Mesodermal cell (in vitro differentiated cells): ENCODE results near the gene C1QTNF5.

Experiments used
- H3K27ac ChIP-seq: 2 replicates; pipeline ENCODE4 v1.7.0; 2013; ENCODE audit warnings: mild to moderate bottlenecking, low read depth, low read length, moderate library complexity; ENCODE audit not compliant: severe bottlenecking
- H3K36me3 ChIP-seq: 2 replicates; pipeline ENCODE4 v1.7.1; 2013; ENCODE audit warnings: mild to moderate bottlenecking, low read length, moderate library complexity; ENCODE audit not compliant: control insufficient read depth, insufficient read depth
- H3K4me1 ChIP-seq: one replicate; pipeline ENCODE4 v1.7.1; 2013; ENCODE audit warnings: mild to moderate bottlenecking, low read length; ENCODE audit not compliant: insufficient read depth, control insufficient read depth, poor library complexity, severe bottlenecking
- H3K4me3 ChIP-seq: 2 replicates; pipeline ENCODE4 v1.7.0; 2013; ENCODE audit warnings: low read length, control low read depth, mild to moderate bottlenecking; ENCODE audit not compliant: insufficient read depth, poor library complexity, severe bottlenecking; ENCODE audit errors: extremely low read depth
- H3K9me3 ChIP-seq: 2 replicates; pipeline ENCODE4 v1.7.1; 2013; ENCODE audit warnings: mild to moderate bottlenecking, low read length, moderate library complexity; ENCODE audit not compliant: control insufficient read depth
- WGBS, 2 experiments: methylation state at CpG; one replicate each; pipeline ENCODE4 v1.1.5; 2013; ENCODE audit warnings: missing lambda C conversion rate in 2 of 2; ENCODE audit not compliant: insufficient coverage in 2 of 2; 5-methylcytosine and 5-hydroxymethylcytosine counted together

Gene C1QTNF5

GRCh38 chr11:119352857-119353260 lies 12.2 kb upstream of the C1QTNF5 start:
- WGBS, 2 experiments: 29 to 55% methylated on average over 3 to 4 of the region's 4 CpGs
- no peak overlapping the region for H3K4me3 ChIP-seq
- no peaks in the 10 kb centered on the region for H3K9me3 ChIP-seq
- H3K27ac ChIP-seq: no peak overlapping the region
- H3K4me1 ChIP-seq: no peaks in the 10 kb centered on the region
- peaks cover 4% of the 10 kb centered on the region for H3K36me3 ChIP-seq

GRCh38 chr11:119351232-119351631 lies 10.5 kb upstream of the C1QTNF5 start:
- no peak overlapping the region for H3K4me3 ChIP-seq
- WGBS, 2 experiments: no CpG with 5 or more reads among the region's 2 CpGs
- no peaks in the 10 kb centered on the region for H3K4me1 ChIP-seq
- no peaks in the 10 kb centered on the region for H3K9me3 ChIP-seq
- no peak overlapping the region for H3K27ac ChIP-seq
- H3K36me3 ChIP-seq: no peaks in the 10 kb centered on the region

GRCh38 chr11:119350302-119350701 lies 9.6 kb upstream of the C1QTNF5 start:
- WGBS, 2 experiments: 78 to 88% methylated on average over 1 to 5 of the region's 6 CpGs
- H3K36me3 ChIP-seq: no peaks in the 10 kb centered on the region

GRCh38 chr11:119347940-119348605 lies 7.4 kb upstream of the C1QTNF5 start:
- Histone ChIP-seq H3K27ac (no peak overlapping the region), H3K36me3 (no peaks in the 10 kb centered on the region), H3K9me3 (no peaks in the 10 kb centered on the region), H3K4me1 (no peaks in the 10 kb centered on the region), H3K4me3 (no peak overlapping the region)
- WGBS, 2 experiments: 80 to 91% methylated on average over 10 to 13 of the region's 16 CpGs

More at GRCh38 chr11:119350302-119350701, 9.6 kb upstream of the C1QTNF5 start:
- H3K4me3 ChIP-seq: no peak overlapping the region
- H3K27ac ChIP-seq: no peak overlapping the region
- H3K4me1 ChIP-seq: no peaks in the 10 kb centered on the region
- no peaks in the 10 kb centered on the region for H3K9me3 ChIP-seq

GRCh38 chr11:119347242-119347641 lies 6.6 kb upstream of the C1QTNF5 start:
- Histone ChIP-seq H3K9me3 (no peaks in the 10 kb centered on the region), H3K36me3 (no peaks in the 10 kb centered on the region), H3K4me3 (no peak overlapping the region), H3K27ac (no peak overlapping the region), H3K4me1 (no peaks in the 10 kb centered on the region)
- 100% methylated on average over 1 of the region's 2 CpGs; no CpG with 5 or more reads in 1 of the 2 experiments for WGBS, 2 experiments

- H3K27ac ChIP-seq: no peak within 1 kb of the TSS
- WGBS, 2 experiments: 69 to 85% methylated on average over 3 to 4 of the region's 6 CpGs
Measured at GRCh38 chr11:119346605-119347004, 5.9 kb upstream of the C1QTNF5 start, which contains the start of gene MFRP. MFRP (minus strand) TSS chr11:119346705; CDS start chr11:119346513, 192 bp downstream.

GRCh38 chr11:119345685-119346084 lies 5.0 kb upstream of the C1QTNF5 start:
- no peaks in the 10 kb centered on the region for H3K9me3 ChIP-seq
- no peak overlapping the region for H3K27ac ChIP-seq
- WGBS, 2 experiments: 89 to 94% methylated on average over 7 to 8 of the region's 12 CpGs
- no peak overlapping the region for H3K4me3 ChIP-seq
- H3K4me1 ChIP-seq: no peaks in the 10 kb centered on the region
- no peaks in the 10 kb centered on the region for H3K36me3 ChIP-seq

More at GRCh38 chr11:119346605-119347004, 5.9 kb upstream of the C1QTNF5 start, which contains the start of gene MFRP:
- Histone ChIP-seq H3K9me3 (no peaks in the 10 kb centered on the region), H3K36me3 (no peaks in the 10 kb centered on the region), H3K4me1 (no peaks in the 10 kb centered on the region), H3K4me3 (no peak within 1 kb of the TSS)

- 87% methylated on average over 10 to 11 of the region's 14 CpGs for WGBS, 2 experiments
- H3K4me3 ChIP-seq: no peak overlapping the region
- no peak overlapping the region for H3K27ac ChIP-seq
- H3K9me3 ChIP-seq: no peaks in the 10 kb centered on the region
- H3K4me1 ChIP-seq: peaks cover 4% of the 10 kb centered on the region
- no peaks in the 10 kb centered on the region for H3K36me3 ChIP-seq
Measured at GRCh38 chr11:119344291-119345010, 3.8 kb upstream of the C1QTNF5 start.

- H3K36me3 ChIP-seq: no peaks in the 10 kb centered on the region
- H3K9me3 ChIP-seq: no peaks in the 10 kb centered on the region
- 81 to 97% methylated on average over 4 of the region's 7 CpGs for WGBS, 2 experiments
- no peak overlapping the region for H3K4me3 ChIP-seq
- peaks cover 11% of the 10 kb centered on the region for H3K4me1 ChIP-seq
- no peak overlapping the region for H3K27ac ChIP-seq
Measured at GRCh38 chr11:119343726-119344125, 3.0 kb upstream of the C1QTNF5 start.

GRCh38 chr11:119342362-119343130 lies 1.9 kb upstream of the C1QTNF5 start:
- WGBS, 2 experiments: 81 to 87% methylated on average over 7 of the region's 10 CpGs
- peaks cover 17% of the 10 kb centered on the region for H3K4me1 ChIP-seq
- H3K4me3 ChIP-seq: no peak overlapping the region
- no peak overlapping the region for H3K27ac ChIP-seq
- H3K36me3 ChIP-seq: no peaks in the 10 kb centered on the region
- H3K9me3 ChIP-seq: no peaks in the 10 kb centered on the region
